ACC112 (cell line): ENCODE measurements around the gene SMAD3.
"Not testable (repeated sequence)": the region's sequence is repeated elsewhere in the genome, so short reads cannot be mapped to it uniquely, and the experiment has no call there.

Source experiments
- H2AFZ ChIP-seq: fragments of 200-600 bp; sonication (generic); one replicate; pipeline ENCODE4 v1.6.0; 2017; ENCODE audit warnings: antibody characterized with exemption, low read length; ENCODE audit not compliant: unreplicated experiment
- H3K27ac ChIP-seq: fragments of 200-600 bp; sonication (generic); 2 replicates; pipeline ENCODE4 v1.5.1; 2014; ENCODE audit warnings: low read depth, mild to moderate bottlenecking, antibody characterized with exemption, low read length, moderate library complexity
- H3K27me3 ChIP-seq: fragments of 200-600 bp; sonication (generic); 2 replicates; pipeline ENCODE4 v1.6.1; 2014; ENCODE audit warnings: mild to moderate bottlenecking, antibody characterized with exemption, low read length, moderate library complexity, mixed read lengths; ENCODE audit not compliant: insufficient read depth
- H3K36me3 ChIP-seq: fragments of 200-600 bp; sonication (generic); 2 replicates; pipeline ENCODE4 v1.6.1; 2016; ENCODE audit warnings: mild to moderate bottlenecking, antibody characterized with exemption, low read length, moderate library complexity, mixed read lengths; ENCODE audit not compliant: insufficient read depth
- H3K4me1 ChIP-seq: fragments of 200-600 bp; sonication (generic); one replicate; pipeline ENCODE4 v1.6.1; 2016; ENCODE audit warnings: low read length, mixed read lengths; ENCODE audit not compliant: insufficient read depth, unreplicated experiment, control insufficient read depth
- H3K4me3 ChIP-seq: fragments of 200-600 bp; sonication (generic); 2 replicates; pipeline ENCODE4 v1.5.1; 2014; ENCODE audit warnings: mild to moderate bottlenecking, low read depth, low read length
- H3K79me2 ChIP-seq: fragments of 200-600 bp; sonication (generic); one replicate; pipeline ENCODE4 v1.6.0; 2016; ENCODE audit warnings: low read length; ENCODE audit not compliant: control insufficient read depth, unreplicated experiment, insufficient read depth

Gene SMAD3

DNA sequence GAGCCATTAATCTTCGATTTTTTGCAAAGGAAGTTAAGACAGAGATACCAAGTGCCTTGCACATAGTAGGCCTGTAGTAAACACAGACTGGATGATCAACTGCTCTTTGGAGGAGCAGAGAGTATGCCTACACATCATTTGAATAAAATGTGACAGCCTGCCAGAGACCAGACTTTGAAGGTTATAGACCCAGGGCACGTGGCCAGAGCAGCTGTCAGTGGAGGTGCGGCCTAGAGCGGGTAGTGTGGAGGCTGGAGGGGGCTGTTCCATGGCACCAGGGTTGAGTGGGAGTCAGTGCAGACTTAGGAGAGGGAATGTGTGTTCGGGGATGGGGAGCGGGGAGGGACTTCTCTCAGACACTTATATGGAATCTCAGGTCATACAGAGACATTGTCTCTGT lies 80.8 kb downstream of the SMAD3 start:
- H3K27me3 ChIP-seq = no peaks in the 10 kb centered on the region
- H3K27ac ChIP-seq = peak overlapping the region; percentile 99
- peaks cover 84% of the 10 kb centered on the region for H3K79me2 ChIP-seq
- peaks cover 92% of the 10 kb centered on the region for H3K4me1 ChIP-seq
- no peaks in the 10 kb centered on the region for H3K36me3 ChIP-seq
- peak overlapping the region; percentile 30; the same call in 1 of the 2 replicates for H3K4me3 ChIP-seq
- no peak overlapping the region for H2AFZ ChIP-seq

DNA sequence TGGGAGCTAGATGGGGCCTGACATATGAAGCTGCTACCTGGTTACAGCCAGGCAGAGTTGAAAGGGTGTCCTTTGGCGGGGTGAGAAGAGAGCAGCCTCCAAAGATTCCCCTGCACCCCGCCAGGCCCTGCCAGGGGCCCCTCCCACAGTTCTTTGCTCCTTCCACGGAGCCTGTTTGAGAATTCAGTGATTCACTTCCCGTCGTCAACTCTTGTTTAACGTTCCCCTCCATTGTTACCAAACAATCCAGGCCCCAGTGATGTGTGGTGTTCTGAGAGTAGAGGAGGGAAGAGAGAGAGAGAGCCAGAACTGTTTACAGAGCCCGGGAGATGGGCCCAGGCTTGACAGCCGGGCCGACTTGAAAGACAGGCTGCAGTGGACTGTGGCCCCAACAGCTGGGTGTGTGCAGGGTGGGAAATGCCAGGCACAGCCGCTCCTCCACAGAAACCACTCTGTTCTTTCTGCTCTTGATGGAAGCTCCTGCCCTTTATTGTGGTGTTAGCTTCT lies 81.5 kb downstream of the SMAD3 start:
- H3K27ac ChIP-seq = peak overlapping the region; percentile 99
- no peaks in the 10 kb centered on the region for H3K27me3 ChIP-seq
- H3K4me3 ChIP-seq = peak overlapping the region; percentile 30; the same call in 1 of the 2 replicates
- no peaks in the 10 kb centered on the region for H3K36me3 ChIP-seq
- H3K4me1 ChIP-seq = peaks cover 85% of the 10 kb centered on the region
- H2AFZ ChIP-seq = no peak overlapping the region
- H3K79me2 ChIP-seq = peaks cover 82% of the 10 kb centered on the region

DNA sequence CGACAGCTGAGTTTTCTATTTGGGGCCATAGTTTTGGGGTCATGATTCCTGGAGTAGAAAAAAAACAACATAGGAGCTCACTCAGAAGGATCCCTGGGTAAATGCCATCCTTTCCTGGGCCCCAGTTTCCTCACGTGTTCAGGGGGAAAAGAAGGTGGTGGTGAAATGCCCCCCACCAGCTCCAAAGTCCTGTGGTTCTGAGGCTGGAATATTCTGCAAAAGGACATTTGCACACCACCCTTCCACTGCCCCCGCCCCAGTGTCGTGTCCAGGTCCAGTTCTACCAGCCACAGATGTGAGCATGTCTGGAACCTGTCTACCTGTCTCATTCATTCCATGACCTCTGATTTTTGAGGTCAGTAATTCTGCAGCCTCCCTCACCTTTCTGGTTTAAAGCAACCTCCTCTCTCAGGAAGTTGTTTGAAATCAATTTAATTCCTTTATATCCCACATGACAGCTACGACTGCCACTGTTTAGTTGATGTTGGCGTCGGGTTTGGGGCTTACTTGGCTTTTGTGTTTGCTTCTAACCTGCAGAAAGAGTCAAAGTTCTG lies 82.1 kb downstream of the SMAD3 start:
- Histone ChIP-seq H3K4me3 (peak overlapping the region; percentile 10; the same call in 1 of the 2 replicates), H3K27me3 (no peaks in the 10 kb centered on the region), H3K36me3 (peaks cover 4% of the 10 kb centered on the region; the same call in 1 of the 2 replicates), H2AFZ (no peak overlapping the region), H3K79me2 (peaks cover 82% of the 10 kb centered on the region), H3K4me1 (peaks cover 85% of the 10 kb centered on the region), H3K27ac (peak overlapping the region; percentile 99)

DNA sequence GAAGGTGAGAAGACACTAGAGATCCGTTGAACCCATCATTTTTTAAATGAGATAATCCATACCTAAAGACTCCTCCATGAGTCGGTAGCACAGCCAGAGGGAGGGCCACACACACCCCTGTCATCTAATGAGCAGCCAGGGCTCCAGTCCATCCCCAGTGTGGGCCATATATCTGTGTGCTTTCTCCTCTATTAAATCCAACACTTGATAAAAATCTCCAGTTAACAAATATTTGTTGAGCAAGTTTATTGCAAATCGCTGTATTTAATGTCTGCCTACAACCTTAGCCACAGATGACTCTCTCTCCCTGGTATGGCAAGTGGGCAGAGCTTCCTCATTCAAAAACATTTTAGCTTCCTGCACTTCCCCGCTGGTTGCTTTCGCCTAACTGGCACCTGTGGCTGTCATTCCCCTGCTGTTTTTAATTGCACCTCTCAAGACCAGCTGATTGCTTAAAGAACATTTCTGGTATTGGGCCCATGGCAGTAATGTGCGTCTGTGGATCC lies 82.8 kb downstream of the SMAD3 start:
- Histone ChIP-seq H3K4me3 (no peak overlapping the region), H3K27me3 (no peaks in the 10 kb centered on the region), H3K27ac (peak overlapping the region; percentile 99), H3K4me1 (peaks cover 83% of the 10 kb centered on the region), H3K36me3 (peaks cover 5% of the 10 kb centered on the region; the same call in 1 of the 2 replicates), H2AFZ (no peak overlapping the region), H3K79me2 (peaks cover 82% of the 10 kb centered on the region)

DNA sequence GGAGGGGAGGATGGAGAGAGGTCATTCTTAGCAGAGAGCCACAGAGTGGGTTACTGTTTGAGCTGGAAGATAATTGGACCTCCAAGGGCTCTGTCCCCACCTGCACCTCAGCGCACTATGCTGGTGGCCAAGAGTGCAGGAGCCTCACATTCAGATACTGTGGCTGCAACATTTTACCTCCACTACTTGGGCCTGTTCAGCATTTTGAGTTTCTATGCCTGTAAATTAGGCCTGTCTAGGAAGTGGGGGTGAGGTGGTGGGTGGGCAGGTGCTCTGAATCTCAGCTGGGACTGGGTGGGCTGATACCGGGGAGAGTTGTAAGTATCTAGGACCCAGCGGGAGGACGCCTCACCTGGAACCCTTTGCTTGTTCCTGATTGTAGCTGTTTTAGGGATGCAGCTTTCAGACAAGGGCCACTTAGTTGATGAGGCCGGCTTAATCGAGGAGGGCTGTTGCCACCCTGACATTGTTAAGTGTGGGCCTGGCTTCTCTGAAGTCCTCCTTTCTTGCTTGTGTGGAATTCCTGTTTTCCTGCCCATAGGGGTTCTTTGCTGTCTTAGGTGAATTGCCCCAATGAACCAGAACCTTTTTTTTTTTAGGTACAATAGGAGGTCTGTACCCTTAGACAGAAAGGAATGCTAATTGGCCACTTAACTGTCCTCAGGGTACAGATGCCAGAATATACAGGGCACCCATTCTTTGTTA lies 83.8 kb downstream of the SMAD3 start:
- Histone ChIP-seq H3K27ac (peak overlapping the region; percentile 99), H3K4me1 (peaks cover 73% of the 10 kb centered on the region), H3K4me3 (peak overlapping the region; percentile 48; the same call in 1 of the 2 replicates), H3K79me2 (peaks cover 81% of the 10 kb centered on the region), H2AFZ (no peak overlapping the region), H3K36me3 (peaks cover 10% of the 10 kb centered on the region; the same call in 1 of the 2 replicates), H3K27me3 (no peaks in the 10 kb centered on the region)

DNA sequence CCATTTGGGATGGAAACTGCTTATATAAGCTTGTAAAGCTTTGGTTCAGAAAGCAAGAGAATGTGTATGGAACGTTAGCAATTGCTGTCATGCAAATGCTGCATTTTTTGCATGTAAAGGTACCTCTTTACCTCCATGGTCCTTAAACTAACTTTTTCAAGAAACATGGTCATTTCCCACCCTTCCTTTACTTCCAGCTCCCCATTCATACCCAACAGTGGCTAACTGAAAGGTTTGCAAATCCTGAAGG lies 84.3 kb downstream of the SMAD3 start:
- Histone ChIP-seq H3K4me1 (peaks cover 68% of the 10 kb centered on the region), H3K27ac (peak overlapping the region; percentile 99), H3K36me3 (peaks cover 11% of the 10 kb centered on the region; the same call in 1 of the 2 replicates), H3K27me3 (no peaks in the 10 kb centered on the region), H3K4me3 (peak overlapping the region; percentile 48), H2AFZ (no peak overlapping the region), H3K79me2 (peaks cover 81% of the 10 kb centered on the region)

DNA sequence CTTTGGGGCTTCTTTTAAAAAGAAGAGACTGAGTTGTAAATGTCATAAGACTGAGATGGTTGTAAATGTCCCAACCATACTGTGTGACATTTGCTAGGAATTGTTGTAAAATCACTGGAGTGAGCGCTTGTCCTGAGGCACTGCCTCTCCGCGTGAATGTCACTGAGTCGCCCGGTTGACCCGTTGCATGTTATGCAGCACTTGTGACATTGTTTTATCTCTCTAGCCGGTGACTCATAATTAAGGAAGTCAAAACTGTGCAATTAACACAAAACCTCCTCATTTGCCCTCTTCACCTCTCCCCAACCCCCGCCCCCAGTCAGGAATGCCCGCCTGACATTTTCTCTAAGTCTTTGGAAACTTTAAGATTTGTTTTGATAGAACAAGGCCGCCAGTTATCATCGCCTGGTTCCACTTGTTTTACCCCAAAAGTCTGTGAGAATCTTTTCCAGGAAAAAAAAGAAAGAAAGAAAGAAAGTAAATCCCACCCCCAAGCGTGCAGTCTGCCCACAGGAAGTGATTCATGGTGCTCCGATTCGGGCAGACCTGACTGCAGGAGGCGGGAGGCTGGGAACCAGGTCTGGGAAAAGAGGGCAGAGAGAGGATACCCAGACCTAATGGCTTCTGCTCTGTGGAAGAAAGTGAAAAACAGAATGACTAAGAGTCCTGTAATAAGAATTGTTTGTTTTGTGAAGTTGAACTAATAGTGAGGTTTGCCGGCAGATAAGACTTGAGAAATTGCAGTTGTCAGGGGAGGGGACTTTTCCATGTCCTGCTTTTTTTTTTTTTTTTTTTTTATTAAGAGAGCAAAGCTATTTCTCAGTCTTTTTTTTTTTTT lies 84.8 kb downstream of the SMAD3 start:
- peak overlapping the region; percentile 99 for H3K27ac ChIP-seq
- peaks cover 81% of the 10 kb centered on the region for H3K79me2 ChIP-seq

DNA sequence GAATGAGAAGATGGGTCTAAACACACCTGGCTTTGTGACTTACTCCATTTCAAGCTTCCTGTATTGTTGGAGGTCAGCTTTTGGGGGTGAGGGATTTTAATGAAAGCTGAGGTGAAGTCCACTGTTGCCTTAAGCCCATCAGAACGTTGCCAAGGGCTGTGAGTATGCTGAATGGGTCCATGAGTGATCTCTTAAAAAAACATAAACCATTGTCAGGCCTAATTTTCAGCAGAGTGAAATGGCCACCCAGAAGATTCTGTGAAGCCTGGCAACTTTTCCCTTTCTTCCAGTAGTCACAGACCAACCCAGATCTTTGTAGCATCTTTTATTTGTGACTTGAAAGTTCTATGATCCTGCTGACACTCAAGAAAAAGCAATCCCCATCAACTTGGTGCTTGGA lies 87.0 kb downstream of the SMAD3 start:
- no peak overlapping the region for H2AFZ ChIP-seq
- peaks cover 82% of the 10 kb centered on the region for H3K79me2 ChIP-seq
- peak overlapping the region; percentile 99 for H3K27ac ChIP-seq
- no peak overlapping the region for H3K4me3 ChIP-seq
- H3K4me1 ChIP-seq = peaks cover 42% of the 10 kb centered on the region
- no peaks in the 10 kb centered on the region for H3K27me3 ChIP-seq
- H3K36me3 ChIP-seq = peaks cover 34% of the 10 kb centered on the region

More for the DNA sequence above, 84.8 kb downstream of the SMAD3 start:
- peak overlapping the region; percentile 48 for H3K4me3 ChIP-seq
- peaks cover 17% of the 10 kb centered on the region for H3K36me3 ChIP-seq
- H3K27me3 ChIP-seq = no peaks in the 10 kb centered on the region
- H3K4me1 ChIP-seq = peaks cover 63% of the 10 kb centered on the region
- H2AFZ ChIP-seq = no peak overlapping the region

DNA sequence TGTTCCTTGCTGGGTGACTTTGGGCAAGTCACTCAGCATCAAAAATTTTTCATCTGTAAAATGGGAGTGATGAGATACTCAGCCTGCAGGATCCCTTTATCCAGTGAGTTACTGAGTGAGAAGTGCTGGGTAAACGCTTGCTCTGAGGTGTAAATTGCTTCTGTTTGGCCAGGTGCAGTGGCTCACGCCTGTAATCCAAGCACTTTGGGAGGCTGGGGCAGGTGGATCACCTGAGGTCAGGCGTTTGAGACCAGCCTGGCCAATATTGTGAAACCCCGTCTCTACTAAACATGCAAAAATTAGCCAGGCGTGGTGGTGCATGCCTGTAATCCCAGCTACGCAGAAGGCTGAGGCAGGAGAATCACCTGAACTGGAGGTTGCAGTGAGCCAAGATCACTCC lies 87.6 kb downstream of the SMAD3 start:
- H3K79me2 ChIP-seq = peaks cover 82% of the 10 kb centered on the region
- H3K27me3 ChIP-seq, H2AFZ ChIP-seq, H3K4me3 ChIP-seq: not testable (repeated sequence)
- peaks cover 41% of the 10 kb centered on the region for H3K4me1 ChIP-seq
- peak overlapping the region; percentile 99; the same call in 1 of the 2 replicates for H3K27ac ChIP-seq
- peaks cover 41% of the 10 kb centered on the region for H3K36me3 ChIP-seq

DNA sequence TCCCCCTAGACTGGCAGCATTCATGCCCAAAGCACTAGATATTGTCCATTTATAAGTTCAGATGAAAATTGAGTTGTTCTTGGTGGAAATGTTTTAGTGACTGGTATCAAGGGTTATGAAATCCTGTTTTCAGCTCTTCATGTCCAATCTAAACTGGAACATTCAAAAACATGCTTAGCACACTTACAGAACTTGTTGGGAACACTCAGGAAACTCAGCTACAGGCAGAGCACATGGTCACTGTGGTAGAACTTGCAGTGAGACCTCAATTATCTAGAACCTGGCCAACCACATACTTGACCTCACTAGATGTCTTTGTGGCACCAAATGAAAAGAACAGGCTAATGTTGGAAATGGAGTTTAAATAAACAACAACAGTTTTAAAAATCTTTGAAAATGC lies 88.8 kb downstream of the SMAD3 start:
- H3K27ac ChIP-seq = peak overlapping the region; percentile 23
- no peak overlapping the region for H3K4me3 ChIP-seq
- no peak overlapping the region for H2AFZ ChIP-seq
- H3K36me3 ChIP-seq = peaks cover 41% of the 10 kb centered on the region
- peaks cover 29% of the 10 kb centered on the region for H3K4me1 ChIP-seq
- H3K27me3 ChIP-seq = no peaks in the 10 kb centered on the region
- H3K79me2 ChIP-seq = peaks cover 80% of the 10 kb centered on the region
